Measurements from ENCODE around the gene STYX.
A peak's percentile ranks its signal among the peaks of the same experiment; 100 is the strongest.

STYX gene, protein sequence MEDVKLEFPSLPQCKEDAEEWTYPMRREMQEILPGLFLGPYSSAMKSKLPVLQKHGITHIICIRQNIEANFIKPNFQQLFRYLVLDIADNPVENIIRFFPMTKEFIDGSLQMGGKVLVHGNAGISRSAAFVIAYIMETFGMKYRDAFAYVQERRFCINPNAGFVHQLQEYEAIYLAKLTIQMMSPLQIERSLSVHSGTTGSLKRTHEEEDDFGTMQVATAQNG

DNA sequence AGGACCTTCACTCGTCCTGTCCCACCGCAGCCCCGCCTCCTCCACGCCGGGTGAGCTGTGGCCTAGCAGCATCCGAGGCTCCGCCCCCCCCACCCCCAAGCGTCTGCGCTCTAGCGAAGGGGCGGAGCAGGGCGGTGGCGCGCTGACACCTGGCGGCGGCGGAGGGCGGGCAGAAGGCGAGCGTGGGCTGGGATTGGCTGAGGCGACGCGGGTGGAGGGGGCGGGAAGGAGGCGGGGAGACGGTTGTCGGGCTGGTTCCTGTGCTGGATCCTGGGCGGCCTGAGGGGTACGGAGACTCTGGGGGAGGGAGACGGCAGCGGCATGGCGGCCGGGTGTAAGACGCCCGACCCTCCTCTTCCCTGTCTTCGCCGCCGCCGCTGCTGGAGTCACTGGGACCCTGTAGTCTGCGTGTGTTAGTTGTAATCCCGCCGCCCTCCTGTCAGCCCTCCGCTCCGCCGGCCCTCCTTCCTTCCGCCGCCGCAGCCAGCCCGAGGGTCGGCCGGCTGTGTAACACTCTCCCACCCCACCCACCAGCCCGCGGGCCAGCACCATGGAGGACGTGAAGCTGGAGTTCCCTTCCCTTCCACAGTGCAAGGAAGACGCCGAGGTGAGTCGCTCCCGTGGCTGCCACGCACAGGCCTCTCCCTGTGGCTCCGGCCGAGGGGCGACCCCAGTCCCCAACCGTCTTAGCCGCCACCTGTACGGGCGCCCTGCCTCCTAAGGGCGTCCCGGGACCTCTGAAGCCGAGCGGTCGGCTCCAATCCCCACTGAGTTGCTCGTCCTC is at the start of gene STYX:
Gene STYX, plus strand, starts transcription at position 242 of the 784 bp plus-strand sequence. Its CDS starts 309 bp downstream, at position 551.
- Histone ChIP-seq H3K4me3 (peak within 1 kb of the TSS; percentile 97), H3K27me3 (ENCODE audit: low read depth) (no peaks in the 10 kb centered on the region)

GRCh38 chr14:52683985-52684520 is 45.9 kb upstream of the STYX start:
- no peak overlapping the region for H3K4me3 ChIP-seq
- H3K9me3 ChIP-seq: no peaks in the 10 kb centered on the region
- no peaks in the 10 kb centered on the region for H3K27me3 ChIP-seq (ENCODE audit: low read depth)
- H3K4me1 ChIP-seq: peaks cover 18% of the 10 kb centered on the region
- H3K36me3 ChIP-seq (replicated peaks): 0 out of 2 replicates have a peak, but pooled peaks cover 5% of the 10 kb centered on the region
- in situ Hi-C loops (cut with MboI; ENCODE audit: low sequenced_read_pairs): no loop called here
- DNase-seq (ENCODE audit: low spot score in 2 of 2): no peak

More for the DNA sequence above, at the start of gene STYX:
- Histone ChIP-seq H3K4me1 (peaks cover 21% of the 10 kb centered on the region), H3K9me3 (no peaks in the 10 kb centered on the region), H3K36me3 (replicated peaks) (peaks cover 24% of the 10 kb centered on the region)
- in situ Hi-C loops (cut with MboI; ENCODE audit: low sequenced_read_pairs): no loop called here
- peak; percentile 99 to 100 for DNase-seq (ENCODE audit: low spot score in 2 of 2)

DNA sequence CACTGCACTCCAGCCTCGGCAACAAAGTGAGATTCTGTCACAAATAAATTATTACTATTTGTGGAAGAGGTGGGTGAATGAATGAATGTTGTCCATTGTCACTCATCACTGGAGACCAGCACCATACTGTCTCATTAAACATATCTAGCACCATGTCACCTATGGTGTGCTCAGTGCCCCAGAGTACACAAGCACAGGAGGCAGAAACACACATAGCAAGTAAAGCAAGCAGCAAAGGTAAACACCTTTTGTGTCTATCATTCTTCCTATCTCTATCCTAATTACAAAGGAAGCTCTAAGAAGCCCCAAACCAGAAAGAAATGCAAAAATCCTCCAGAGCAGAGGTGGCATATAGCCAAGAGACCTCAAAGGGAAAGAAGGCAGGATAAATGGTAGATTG is 43.8 kb upstream of the STYX start:
- no peak overlapping the region for H3K4me3 ChIP-seq
- H3K9me3 ChIP-seq: no peaks in the 10 kb centered on the region
- 0 out of 2 replicates have a peak, but pooled peaks cover 2% of the 10 kb centered on the region for H3K36me3 ChIP-seq (replicated peaks)
- in situ Hi-C loops (cut with MboI; ENCODE audit: low sequenced_read_pairs): no loop called here
- no peaks in the 10 kb centered on the region for H3K27me3 ChIP-seq (ENCODE audit: low read depth)
- no peak for DNase-seq (ENCODE audit: low spot score in 2 of 2)
- H3K4me1 ChIP-seq: peaks cover 23% of the 10 kb centered on the region

DNA sequence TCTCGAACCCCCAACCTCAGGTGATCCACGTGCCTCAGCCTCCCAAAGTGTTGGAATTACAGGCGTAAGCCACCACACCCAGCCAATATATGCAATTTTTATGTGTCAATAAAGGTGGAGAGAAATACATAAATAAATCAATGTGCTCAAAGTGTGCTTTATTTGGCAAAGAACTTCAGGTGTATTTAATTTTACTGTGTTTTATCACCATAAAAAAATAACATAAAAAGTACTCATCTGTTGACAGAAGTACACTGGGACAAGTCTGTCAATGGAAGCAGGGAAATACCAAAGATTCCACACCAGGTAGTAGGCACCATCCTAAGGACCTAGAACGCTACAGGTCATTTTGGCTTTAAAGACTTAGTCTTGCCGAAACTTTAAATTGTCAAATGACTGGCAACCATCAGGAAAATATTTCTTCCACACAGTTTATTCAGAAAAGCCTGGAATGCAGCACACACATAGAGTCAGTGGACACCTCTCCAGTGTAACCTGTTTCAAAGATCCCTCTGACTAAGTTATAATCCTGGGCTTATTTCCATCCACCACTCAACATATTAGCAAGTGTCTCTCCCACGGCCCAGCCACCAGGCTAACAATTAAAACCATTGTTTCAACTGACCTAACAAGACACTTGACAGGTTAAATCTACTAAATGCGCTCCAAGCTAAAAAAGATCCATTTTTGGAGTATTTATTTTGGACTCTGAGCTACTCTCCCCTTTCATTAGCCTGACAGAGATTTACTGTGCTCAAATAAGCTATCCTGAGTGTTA is 38.8 kb upstream of the STYX start:
- Histone ChIP-seq H3K4me3 (no peak overlapping the region), H3K36me3 (replicated peaks) (no peaks in the 10 kb centered on the region), H3K4me1 (peaks cover 36% of the 10 kb centered on the region), H3K27me3 (ENCODE audit: low read depth) (no peaks in the 10 kb centered on the region), H3K9me3 (no peaks in the 10 kb centered on the region)
- in situ Hi-C loops (cut with MboI; ENCODE audit: low sequenced_read_pairs): no loop called here
- no peak for DNase-seq (ENCODE audit: low spot score in 2 of 2)

DNA sequence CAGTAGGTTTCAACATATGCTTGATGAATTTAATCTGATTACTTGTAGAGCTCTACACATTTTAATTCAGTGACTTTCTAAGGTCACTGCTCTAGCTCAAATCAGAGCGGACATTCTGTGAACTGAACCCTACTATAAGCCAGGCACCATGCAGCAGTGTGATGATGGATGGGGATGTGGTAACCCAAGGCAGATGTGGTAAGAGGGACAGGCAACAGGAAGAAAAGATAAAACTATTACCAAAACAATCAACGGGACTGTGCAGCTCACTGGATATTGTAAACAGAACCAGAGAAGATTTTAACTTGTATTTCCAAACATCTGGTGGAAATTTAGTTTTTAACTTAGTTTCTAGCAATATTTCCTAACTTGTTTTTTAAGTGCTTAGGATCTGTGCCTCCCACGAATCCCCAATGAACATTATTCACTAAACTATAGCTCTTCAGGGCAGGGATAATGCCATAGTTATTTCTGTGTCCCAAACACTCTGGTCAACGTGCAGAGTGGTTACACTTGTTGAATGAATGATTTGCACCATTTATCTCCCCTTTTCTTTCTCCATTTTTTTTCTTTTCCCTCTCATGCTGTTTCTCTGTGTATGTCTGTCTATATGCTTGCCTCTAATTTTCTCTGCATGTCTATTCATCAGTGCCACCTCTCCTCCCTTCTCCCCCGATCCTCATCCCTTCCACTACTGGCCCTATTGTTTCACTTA is 37.6 kb upstream of the STYX start:
- Histone ChIP-seq H3K27me3 (ENCODE audit: low read depth) (no peaks in the 10 kb centered on the region), H3K4me3 (no peak overlapping the region), H3K36me3 (replicated peaks) (no peaks in the 10 kb centered on the region), H3K9me3 (no peaks in the 10 kb centered on the region), H3K4me1 (peaks cover 33% of the 10 kb centered on the region)
- in situ Hi-C loops (cut with MboI; ENCODE audit: low sequenced_read_pairs): no loop called here
- DNase-seq (ENCODE audit: low spot score in 2 of 2): no peak

- in situ Hi-C loops (cut with MboI; ENCODE audit: low sequenced_read_pairs): no loop called here
- H3K36me3 ChIP-seq (replicated peaks): no peaks in the 10 kb centered on the region
- H3K4me3 ChIP-seq: no peak overlapping the region
- no peaks in the 10 kb centered on the region for H3K9me3 ChIP-seq
- DNase-seq (ENCODE audit: low spot score in 2 of 2): no peak
- no peaks in the 10 kb centered on the region for H3K27me3 ChIP-seq (ENCODE audit: low read depth)
- H3K4me1 ChIP-seq: peaks cover 33% of the 10 kb centered on the region
Measured at GRCh38 chr14:52693036-52693435, 36.9 kb upstream of the STYX start.

DNA sequence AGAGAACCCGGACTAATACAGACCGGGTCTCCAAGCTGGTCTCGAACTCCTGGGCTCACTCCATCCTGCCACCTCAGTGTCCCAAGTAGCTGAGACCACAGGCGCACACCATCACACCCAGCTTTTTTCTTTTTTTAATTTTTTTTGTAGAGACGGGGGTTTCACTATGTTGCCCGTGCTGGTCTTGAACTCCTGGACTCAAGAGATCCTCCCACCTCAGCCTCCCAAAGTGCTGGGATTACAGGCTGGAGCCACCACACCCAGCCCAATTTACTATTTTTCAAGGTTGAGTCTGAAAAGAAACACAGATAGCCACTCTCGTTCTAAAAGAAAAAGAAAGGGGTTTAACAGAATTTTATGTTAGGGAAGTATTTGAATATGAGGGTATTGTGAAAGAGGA is 36.4 kb upstream of the STYX start:
- DNase-seq (ENCODE audit: low spot score in 2 of 2): no peak
- Histone ChIP-seq H3K4me1 (peaks cover 33% of the 10 kb centered on the region), H3K36me3 (replicated peaks) (no peaks in the 10 kb centered on the region), H3K4me3 (no peak overlapping the region; the same call in 1 of the 2 replicates), H3K9me3 (no peaks in the 10 kb centered on the region), H3K27me3 (ENCODE audit: low read depth) (no peaks in the 10 kb centered on the region)
- in situ Hi-C loops (cut with MboI; ENCODE audit: low sequenced_read_pairs): no loop called here

GRCh38 chr14:52694761-52695480 is 35.0 kb upstream of the STYX start:
- Histone ChIP-seq H3K27me3 (ENCODE audit: low read depth) (no peaks in the 10 kb centered on the region), H3K9me3 (no peaks in the 10 kb centered on the region), H3K36me3 (replicated peaks) (no peaks in the 10 kb centered on the region), H3K4me3 (peak overlapping the region; percentile 75), H3K4me1 (peaks cover 30% of the 10 kb centered on the region)
- in situ Hi-C loops (cut with MboI; ENCODE audit: low sequenced_read_pairs): no loop called here
- peak; percentile 41 to 46 for DNase-seq (ENCODE audit: low spot score in 2 of 2)

- Histone ChIP-seq H3K27me3 (ENCODE audit: low read depth) (no peaks in the 10 kb centered on the region), H3K4me3 (peak within 1 kb of the TSS; percentile 75), H3K4me1 (peaks cover 28% of the 10 kb centered on the region), H3K9me3 (no peaks in the 10 kb centered on the region), H3K36me3 (replicated peaks) (no peaks in the 10 kb centered on the region)
- peak; percentile 61 to 75 for DNase-seq (ENCODE audit: low spot score in 2 of 2)
- in situ Hi-C loops (cut with MboI; ENCODE audit: low sequenced_read_pairs): no loop called here
Measured at GRCh38 chr14:52695481-52696091, 34.4 kb upstream of the STYX start, which contains the start of gene ERO1A. Gene ERO1A, minus strand, starts transcription at chr14:52695558. Its CDS starts 77 bp downstream, at chr14:52695481.

DNA sequence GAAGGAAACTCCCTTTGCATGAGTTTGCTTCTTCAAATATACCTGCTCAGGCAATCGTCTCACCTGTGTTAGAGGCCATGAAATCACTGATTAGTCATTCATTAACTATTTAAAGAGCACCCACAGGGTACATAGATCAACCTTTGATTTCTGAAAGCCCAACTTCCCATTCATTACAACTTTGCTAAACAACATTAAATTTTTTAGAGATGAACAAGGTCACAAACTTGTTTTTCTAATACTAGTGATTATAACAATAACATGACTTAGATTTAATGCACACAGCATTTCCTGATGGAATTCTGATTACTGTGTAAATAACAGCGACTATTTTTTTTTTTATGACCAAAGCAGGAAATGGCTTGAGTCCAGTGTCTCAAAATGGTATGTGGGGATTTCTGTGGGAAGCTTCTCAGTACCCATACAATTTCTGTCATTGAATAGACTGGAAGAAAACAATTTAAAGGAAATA is 29.2 kb upstream of the STYX start:
- Histone ChIP-seq H3K4me1 (no peaks in the 10 kb centered on the region), H3K36me3 (replicated peaks) (no peaks in the 10 kb centered on the region), H3K4me3 (no peak overlapping the region), H3K9me3 (no peaks in the 10 kb centered on the region), H3K27me3 (ENCODE audit: low read depth) (no peaks in the 10 kb centered on the region)
- DNase-seq (ENCODE audit: low spot score in 2 of 2): no peak
- in situ Hi-C loops (cut with MboI; ENCODE audit: low sequenced_read_pairs): no loop called here

DNA sequence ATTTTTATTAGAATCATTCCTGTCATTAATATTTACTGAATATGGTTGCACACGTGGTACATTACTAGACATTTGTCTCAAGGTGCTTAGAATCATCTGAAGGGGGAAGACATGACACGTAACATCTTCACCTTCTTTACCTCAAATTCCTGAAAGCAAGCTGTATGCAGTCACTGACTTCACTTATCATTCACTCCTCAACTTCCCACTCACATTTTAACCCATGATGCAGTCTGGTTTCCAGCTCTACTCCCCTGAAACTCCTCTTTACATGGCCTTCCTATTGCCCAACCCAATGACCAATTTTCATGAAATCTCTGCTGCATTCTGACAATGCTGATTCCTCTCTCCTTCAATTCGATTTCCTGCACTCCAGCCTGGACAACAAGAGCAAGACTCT is 28.7 kb upstream of the STYX start:
- H3K36me3 ChIP-seq (replicated peaks): no peaks in the 10 kb centered on the region
- H3K4me3 ChIP-seq: no peak overlapping the region
- no peaks in the 10 kb centered on the region for H3K9me3 ChIP-seq
- peaks cover under 1% of the 10 kb centered on the region; the same call in 1 of the 2 replicates for H3K4me1 ChIP-seq
- H3K27me3 ChIP-seq (ENCODE audit: low read depth): no peaks in the 10 kb centered on the region
- no peak for DNase-seq (ENCODE audit: low spot score in 2 of 2)
- in situ Hi-C loops (cut with MboI; ENCODE audit: low sequenced_read_pairs): no loop called here

DNA sequence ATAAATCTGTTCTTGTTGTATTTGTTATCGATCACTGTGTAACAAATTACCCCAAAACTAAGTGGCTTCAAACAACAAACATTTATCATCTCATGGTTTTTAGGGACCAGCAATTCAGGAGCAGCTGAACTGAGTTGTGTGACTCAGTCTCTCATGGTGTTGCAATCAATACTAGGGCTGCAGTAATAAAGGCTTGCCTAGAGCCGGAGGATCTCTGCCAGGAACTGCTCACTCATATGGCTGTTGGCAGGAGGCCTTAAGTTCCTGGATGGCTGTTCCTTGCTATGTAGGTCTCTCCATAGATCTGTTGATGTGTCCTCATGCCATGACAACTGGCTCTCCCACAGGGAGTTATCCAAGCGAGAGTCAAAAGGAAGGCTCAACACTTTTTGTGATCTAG is 26.7 kb upstream of the STYX start:
- no peak for DNase-seq (ENCODE audit: low spot score in 2 of 2)
- Histone ChIP-seq H3K36me3 (replicated peaks) (peaks cover 7% of the 10 kb centered on the region; the same call in 1 of the 2 replicates), H3K27me3 (ENCODE audit: low read depth) (no peaks in the 10 kb centered on the region), H3K4me3 (no peak overlapping the region), H3K9me3 (no peaks in the 10 kb centered on the region), H3K4me1 (peaks cover 6% of the 10 kb centered on the region)
- in situ Hi-C loops (cut with MboI; ENCODE audit: low sequenced_read_pairs): no loop called here
